HG03565 (cell line): Measurements from ENCODE around the gene GASK1A.
"Not testable (repeated sequence)": the region's sequence is repeated elsewhere in the genome, so short reads cannot be mapped to it uniquely, and the experiment has no call there.

Experiments
- ATAC-seq: cut with Tn5 transposase; IDR thresholded peaks from one replicate; pipeline ENCODE4 v1.9.1; 2021; ENCODE audit warnings: mild to moderate bottlenecking, moderate library complexity; ENCODE audit not compliant: unreplicated experiment

The GASK1A gene

GRCh38 chr3:43030162-43030935 lies 51.2 kb downstream of the GASK1A start:
- ATAC-seq = no peak

GRCh38 chr3:43031485-43031884 lies 52.4 kb downstream of the GASK1A start:
- no peak for ATAC-seq

GRCh38 chr3:43031889-43032545 lies 52.9 kb downstream of the GASK1A start:
- ATAC-seq = no peak

- no peak for ATAC-seq
Measured at GRCh38 chr3:43032646-43033628, 53.8 kb downstream of the GASK1A start.

DNA sequence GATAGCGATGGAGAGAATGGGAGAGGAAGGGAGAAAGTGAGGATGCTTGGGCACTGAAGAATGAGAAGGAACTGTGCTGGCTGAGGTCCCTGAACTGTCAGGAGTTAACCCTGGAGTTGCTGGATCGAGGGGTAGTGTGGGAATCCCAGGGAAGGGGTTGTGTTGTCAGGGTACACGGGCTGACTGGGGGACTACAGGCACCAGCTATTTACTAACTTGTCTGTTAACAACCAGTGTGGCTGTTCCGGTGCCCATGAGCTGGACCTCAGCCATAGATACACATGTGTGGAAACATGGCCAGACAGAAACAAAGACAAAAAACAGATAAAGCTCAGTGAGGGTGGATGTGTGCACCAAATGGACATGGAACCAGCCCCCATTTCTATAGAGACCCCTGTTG lies 55.1 kb downstream of the GASK1A start:
- no peak for ATAC-seq

DNA sequence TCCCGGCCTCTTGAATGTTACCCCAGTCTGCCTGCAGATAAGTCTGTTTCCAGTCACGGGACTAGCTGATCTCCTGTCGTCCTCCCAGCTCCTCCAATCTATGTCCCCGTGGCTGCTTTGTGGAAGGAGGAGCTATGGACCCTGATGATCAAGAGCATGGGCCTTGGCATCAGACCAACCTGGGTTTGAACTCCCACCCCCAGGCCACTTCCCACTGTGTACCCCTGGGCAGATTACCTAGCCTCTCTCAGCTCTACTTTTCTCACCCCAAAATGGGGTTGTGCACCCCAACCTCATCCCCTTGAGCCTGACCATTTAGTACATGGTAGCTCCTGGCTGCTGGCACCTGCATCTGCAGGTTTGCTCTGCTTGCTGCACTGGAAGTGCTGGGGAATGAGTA lies 55.8 kb downstream of the GASK1A start:
- no peak for ATAC-seq

- ATAC-seq = no peak
Measured at GRCh38 chr3:43035801-43036365, 56.8 kb downstream of the GASK1A start.

DNA sequence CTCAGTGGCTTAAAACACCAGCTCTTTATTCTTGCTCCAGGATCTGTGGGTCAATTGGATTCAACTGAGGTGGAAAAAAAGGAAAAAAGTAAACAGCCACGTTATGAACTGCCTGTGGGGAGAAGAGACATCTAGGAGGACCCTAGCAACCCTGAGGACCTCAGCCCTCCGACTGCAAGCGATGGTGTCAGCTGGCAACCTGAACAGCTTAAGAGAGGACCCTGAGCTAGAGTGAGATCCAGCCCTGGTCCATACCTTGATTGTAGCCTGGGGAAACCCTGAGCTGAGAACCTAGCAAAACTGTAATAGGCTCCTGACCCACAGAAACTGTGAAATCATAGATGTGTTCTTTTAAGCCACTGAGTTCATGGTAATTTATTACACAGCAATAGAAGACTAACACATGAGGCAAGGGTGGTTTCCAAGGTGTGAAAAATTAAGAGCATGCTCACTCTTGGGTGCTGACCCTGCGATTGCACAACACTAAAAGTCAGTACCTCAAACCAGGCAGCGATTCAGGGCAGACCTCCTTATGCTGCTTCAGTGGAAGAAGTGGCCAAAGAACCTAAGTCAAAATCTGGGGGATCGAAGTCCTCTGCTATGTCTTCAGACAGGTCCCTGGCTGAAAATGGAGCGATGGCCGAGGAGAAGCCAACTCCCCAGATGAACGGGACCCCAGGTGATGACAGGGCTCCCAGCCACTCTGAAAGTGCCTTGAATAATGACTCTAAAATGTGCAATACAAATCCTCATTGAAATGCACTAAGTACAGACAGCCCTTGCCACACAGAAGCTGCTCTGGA lies 57.7 kb downstream of the GASK1A start:
- no peak for ATAC-seq

GRCh38 chr3:43038010-43038409 lies 58.9 kb downstream of the GASK1A start:
- no peak for ATAC-seq

GRCh38 chr3:43041517-43041916 lies 62.4 kb downstream of the GASK1A start:
- no peak for ATAC-seq

- no peak for ATAC-seq
Measured at GRCh38 chr3:43043071-43043766, 64.1 kb downstream of the GASK1A start.

GRCh38 chr3:43043793-43044192 lies 64.7 kb downstream of the GASK1A start:
- no peak for ATAC-seq

DNA sequence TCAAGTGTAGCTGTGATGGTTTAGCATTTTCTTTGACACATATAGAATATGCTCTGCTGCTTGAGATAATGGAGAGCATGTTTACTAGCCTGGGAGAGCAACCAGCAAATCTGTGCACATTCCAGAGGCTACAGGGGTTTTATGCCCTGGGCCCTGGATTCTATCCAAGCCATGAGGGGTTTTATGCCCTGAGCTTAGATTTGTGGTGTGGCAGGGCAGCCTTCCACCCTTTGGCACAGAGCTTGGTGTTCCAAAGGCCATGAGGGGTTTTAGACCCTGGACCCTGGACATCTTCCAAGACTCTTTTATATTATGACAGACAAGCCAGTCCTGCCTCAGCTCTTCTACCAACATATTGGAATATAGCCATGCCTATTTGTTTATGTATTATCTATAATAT lies 66.0 kb downstream of the GASK1A start:
- ATAC-seq = not testable (repeated sequence)

GRCh38 chr3:43046583-43046982 lies 67.5 kb downstream of the GASK1A start:
- ATAC-seq = no peak

GRCh38 chr3:43048470-43048869 lies 69.4 kb downstream of the GASK1A start:
- no peak for ATAC-seq

- ATAC-seq = no peak
Measured at GRCh38 chr3:43053291-43053690, 74.2 kb downstream of the GASK1A start.

- no peak for ATAC-seq
Measured at GRCh38 chr3:43054754-43055153, 75.6 kb downstream of the GASK1A start.

DNA sequence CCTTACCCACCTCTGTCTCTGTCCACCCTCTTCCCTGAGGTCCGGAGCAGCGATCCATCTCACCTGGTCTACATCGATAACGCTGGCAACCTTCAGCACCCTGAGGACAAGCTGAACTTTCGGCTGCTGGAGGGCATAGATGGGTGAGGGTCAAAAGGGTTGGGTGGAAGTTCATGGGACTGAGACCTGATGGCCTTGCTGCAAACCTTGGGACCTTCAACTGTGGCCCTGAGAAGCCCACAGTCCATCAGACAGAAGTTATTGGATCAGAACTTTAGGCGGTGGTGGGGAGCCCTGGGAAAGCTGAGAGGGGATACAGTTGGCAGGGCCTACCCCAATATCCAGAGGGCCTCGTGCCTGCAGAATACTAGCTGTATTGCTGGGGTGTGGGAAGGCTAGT lies 76.3 kb downstream of the GASK1A start:
- no peak for ATAC-seq
